Fibroblast of pulmonary artery (primary cell): Measurements from ENCODE around the gene STK33.

Experiments used
- DNase-seq: peaks from one replicate; pipeline ENCODE4 v3.0.0-alpha.2; 2010; ENCODE audit warnings: low read depth
- H3K4me3 ChIP-seq: replicated peaks from 2 replicates; pipeline ENCODE4 v1.5.1; 2011; ENCODE audit warnings: low read depth, mild to moderate bottlenecking, control low read depth, low read length, moderate library complexity
- TF ChIP-seq, protein P1 (sequence below): IDR thresholded peaks from 2 replicates; pipeline ENCODE4 v1.5.1; 2011; ENCODE audit warnings: mild to moderate bottlenecking, control low read depth, low read length, inconsistent platforms; ENCODE audit errors: missing control alignments

STK33 gene

DNA sequence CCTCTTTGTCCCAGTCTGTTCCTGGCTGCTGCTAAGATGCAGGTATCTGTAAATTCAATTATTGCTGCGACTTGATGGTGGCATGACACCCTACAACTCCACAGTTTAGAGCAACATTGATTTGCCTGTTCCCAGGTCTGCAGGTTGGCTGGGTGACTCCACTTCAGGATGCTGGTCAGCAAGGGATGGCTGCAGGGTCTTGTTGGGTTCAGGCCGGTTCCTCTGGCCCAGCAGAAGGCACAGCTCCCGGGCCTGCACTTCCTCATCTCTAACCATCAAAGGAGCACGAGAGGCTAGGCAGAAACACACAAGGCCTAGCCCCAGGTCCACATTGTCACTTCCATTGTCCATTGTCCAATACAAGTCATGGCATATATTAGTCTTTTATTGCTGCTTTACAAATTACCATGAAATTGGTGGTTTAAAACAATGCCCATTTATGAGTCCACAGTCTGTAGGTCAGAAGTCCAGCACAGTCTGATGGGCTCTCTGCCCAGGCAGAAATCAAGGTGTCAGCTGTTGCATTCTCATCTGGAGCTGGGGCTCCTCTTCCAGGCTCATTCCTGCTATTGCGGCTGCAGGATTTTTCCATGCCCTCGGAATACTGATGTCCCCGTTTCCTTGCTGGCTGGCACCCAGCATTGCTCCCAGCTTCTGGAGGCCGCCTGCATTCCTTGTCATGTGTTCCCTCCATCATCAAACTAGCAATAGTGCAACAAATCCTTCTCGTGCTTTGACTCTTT is 233.8 kb downstream of the STK33 start:
- DNase-seq = no peak
- H3K4me3 ChIP-seq = no peak overlapping the region
- TF ChIP-seq, protein P1, sequence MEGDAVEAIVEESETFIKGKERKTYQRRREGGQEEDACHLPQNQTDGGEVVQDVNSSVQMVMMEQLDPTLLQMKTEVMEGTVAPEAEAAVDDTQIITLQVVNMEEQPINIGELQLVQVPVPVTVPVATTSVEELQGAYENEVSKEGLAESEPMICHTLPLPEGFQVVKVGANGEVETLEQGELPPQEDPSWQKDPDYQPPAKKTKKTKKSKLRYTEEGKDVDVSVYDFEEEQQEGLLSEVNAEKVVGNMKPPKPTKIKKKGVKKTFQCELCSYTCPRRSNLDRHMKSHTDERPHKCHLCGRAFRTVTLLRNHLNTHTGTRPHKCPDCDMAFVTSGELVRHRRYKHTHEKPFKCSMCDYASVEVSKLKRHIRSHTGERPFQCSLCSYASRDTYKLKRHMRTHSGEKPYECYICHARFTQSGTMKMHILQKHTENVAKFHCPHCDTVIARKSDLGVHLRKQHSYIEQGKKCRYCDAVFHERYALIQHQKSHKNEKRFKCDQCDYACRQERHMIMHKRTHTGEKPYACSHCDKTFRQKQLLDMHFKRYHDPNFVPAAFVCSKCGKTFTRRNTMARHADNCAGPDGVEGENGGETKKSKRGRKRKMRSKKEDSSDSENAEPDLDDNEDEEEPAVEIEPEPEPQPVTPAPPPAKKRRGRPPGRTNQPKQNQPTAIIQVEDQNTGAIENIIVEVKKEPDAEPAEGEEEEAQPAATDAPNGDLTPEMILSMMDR = no peak

DNA sequence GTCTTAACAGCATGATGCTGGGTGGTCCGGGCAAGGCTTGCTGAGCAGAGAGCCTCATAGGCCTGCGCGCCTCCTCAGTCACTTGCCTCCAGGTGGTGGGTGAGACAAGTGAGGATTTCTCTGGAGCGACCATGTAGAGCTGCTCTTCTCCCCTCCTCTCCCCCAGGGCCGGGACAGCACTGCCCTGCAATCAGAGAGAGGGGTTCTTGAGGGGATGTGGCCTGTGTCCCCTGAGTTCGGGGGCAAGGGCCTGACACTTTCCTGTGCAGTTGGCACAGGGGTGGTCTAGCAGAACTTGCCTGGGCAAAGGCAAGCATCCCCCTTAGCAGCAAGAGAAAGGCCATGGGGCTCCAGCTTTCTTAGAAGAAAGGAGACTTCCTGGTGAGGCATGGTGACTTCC is 234.5 kb downstream of the STK33 start:
- TF ChIP-seq, protein P1 = no peak
- DNase-seq = no peak
- no peak overlapping the region for H3K4me3 ChIP-seq

DNA sequence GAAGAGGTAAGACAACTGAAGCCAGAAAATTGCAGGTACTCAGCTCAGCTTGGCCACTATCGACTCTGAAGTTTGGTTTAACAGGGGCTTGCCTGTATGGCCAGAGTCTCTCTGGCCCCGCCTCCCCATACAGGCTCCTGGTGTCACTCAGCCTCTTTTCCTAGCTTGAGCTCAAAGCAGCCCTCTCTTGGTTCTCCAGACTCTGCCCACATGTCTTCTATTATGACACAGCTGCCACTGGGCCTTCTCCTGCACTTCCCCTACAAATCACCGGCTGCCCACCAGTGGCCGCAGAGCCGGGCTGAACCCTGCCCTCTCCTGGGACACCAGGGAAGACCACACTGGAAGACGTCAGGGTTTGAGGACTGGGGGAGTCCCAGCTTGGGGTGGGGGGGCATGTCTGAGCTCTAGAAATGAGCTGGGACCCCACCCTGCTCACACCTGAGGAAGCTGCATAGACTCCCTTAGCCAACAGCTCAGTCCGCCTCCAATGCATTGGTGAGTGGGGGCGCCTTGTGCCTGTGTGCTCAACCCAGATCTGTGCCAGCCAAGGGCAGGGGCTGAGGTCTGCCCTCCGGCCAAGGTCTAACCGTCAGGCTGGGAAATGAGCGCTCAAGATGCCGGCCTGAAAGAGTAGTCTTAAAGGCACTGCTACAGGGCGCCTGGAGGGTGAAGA is 236.0 kb downstream of the STK33 start:
- no peak for DNase-seq
- TF ChIP-seq, protein P1 = no peak
- no peak overlapping the region for H3K4me3 ChIP-seq

DNA sequence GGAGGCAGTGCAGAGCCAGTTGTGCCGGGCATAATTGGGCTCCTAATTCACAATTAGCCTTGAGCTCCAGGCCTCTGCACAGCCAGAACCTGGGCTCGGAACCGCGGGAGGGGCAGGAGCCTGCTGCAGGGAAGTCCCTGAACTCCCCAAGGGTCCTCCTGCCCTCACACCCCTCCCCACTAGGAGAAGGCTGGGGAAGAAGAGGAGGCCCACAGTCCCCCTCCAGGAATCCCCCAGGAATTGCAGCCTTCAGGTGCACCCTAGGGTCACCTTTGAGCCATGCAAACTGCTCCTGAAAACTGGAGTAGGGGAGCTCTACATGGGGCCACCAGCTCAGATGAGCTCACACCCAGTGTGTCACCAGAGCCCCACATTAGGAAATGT is 236.5 kb downstream of the STK33 start:
- H3K4me3 ChIP-seq = no peak overlapping the region
- TF ChIP-seq, protein P1 = no peak
- DNase-seq = no peak

DNA sequence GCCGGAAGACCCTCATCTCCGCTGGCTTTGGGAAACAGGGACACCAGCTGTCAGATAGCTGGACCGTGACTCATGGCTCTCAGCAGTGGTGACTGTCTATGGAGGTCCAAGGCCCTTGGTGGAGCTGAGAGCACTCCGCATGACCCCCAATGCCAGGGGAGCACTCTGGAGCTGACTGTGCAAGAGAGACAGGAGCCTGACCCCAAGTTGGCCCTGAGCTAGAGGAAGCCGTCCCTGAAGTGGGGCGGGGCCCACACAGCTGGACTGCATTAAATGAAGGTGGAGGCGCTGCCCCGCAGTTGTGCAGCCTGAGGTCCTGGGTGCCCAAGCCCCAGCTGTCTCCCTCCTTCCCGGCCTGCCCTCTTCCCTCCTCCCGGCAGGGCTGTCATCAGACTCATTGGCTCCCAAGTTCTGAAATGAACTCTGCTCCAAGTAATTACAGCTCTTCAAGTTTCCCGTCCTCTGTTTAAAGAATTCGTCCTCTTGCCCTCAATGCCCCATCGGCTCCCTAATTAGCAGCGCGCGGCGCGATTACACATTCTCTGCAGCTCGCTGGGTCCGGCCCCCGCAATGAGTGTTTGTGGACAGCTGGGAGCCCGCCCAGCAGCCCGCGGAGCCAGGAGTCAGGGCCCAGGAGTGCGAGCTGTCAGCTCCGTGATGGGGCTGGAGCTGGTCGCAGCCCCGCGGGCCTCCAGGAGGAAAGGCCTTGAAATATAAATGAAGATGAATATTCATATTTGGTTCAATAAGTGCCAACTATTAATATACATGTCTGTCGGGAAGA is 237.1 kb downstream of the STK33 start:
- DNase-seq = no peak
- TF ChIP-seq, protein P1 = no peak
- H3K4me3 ChIP-seq = no peak overlapping the region

DNA sequence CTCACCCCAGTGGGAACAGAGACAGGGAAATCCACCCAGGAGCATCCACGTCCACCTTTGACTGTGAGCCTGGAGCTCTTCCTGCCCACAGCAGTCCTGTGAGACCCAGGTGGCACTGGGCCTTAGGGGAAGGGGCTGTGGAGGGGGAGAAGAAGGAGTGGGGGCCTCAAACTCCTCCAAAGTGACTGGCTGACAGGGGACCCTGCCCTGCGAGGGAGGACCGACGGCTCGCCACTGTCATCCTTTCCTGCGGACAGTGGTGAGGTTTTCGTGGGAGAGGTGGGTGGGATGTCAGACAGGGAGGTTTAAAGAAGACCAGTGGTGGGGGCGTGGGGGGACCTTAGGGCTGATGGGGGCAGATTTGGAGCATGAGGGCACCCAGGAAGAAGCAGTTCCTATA is 237.8 kb downstream of the STK33 start:
- no peak for DNase-seq
- TF ChIP-seq, protein P1 = no peak
- no peak overlapping the region for H3K4me3 ChIP-seq
